ENCODE measurements around the gene NUP58. TPM values are rescaled to one million over a fixed set of nuclear protein-coding genes. Genes with fewer than 3 reads are reported as not detected.

The NUP58 gene, protein sequence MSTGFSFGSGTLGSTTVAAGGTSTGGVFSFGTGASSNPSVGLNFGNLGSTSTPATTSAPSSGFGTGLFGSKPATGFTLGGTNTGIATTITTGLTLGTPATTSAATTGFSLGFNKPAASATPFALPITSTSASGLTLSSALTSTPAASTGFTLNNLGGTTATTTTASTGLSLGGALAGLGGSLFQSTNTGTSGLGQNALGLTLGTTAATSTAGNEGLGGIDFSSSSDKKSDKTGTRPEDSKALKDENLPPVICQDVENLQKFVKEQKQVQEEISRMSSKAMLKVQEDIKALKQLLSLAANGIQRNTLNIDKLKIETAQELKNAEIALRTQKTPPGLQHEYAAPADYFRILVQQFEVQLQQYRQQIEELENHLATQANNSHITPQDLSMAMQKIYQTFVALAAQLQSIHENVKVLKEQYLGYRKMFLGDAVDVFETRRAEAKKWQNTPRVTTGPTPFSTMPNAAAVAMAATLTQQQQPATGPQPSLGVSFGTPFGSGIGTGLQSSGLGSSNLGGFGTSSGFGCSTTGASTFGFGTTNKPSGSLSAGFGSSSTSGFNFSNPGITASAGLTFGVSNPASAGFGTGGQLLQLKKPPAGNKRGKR
- total RNA-seq, result 27.4 TPM

GRCh38 chr13:25301347-25302113 is at the start of gene NUP58:
Gene NUP58, plus strand, starts transcription at chr13:25301625. Its CDS starts 149 bp downstream, at chr13:25301774.
- peak; percentile 100 for ATAC-seq

- ATAC-seq, result no peak
Measured at GRCh38 chr13:25252225-25252624, 49.2 kb upstream of the NUP58 start.

- no peak for ATAC-seq
Measured at GRCh38 chr13:25252752-25253151, 48.7 kb upstream of the NUP58 start.

DNA sequence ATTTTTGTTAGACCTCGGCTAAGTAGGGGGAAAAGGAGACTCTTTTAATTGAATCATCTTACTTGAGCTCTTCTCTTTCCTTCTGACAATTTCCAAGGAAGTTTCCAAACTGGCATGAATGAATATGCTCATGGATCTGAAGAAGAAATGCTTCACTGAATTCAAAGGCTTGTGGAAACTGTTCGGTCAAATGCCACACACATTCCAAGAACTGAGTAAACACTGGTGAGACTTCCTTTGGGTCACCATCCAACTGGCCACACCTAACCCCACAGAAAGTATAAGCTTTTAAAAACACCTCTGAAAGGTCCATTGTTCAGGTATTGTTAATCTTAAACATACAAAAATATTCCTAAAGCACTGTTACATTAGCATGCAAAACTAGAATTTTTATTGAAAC is 47.7 kb upstream of the NUP58 start:
- no peak for ATAC-seq

DNA sequence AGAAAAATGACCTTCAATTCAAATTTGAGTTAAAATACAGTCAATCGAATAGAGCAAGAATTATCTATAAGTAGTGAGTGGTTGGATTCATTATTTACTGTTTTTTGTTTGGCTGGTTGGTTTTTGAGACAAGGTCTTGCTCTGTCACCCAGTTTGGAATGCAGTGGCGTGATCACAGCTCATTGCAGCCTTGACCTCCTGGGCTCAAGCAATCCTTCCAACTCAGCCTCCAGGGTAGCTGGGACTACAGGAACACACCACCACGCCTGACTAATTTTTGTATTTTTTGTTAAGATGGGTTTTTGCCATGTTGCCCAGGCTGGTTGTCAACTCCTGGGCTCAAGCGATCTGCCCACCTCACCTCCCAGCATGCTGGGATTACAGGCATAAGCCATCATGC is 39.2 kb upstream of the NUP58 start:
- no peak for ATAC-seq

DNA sequence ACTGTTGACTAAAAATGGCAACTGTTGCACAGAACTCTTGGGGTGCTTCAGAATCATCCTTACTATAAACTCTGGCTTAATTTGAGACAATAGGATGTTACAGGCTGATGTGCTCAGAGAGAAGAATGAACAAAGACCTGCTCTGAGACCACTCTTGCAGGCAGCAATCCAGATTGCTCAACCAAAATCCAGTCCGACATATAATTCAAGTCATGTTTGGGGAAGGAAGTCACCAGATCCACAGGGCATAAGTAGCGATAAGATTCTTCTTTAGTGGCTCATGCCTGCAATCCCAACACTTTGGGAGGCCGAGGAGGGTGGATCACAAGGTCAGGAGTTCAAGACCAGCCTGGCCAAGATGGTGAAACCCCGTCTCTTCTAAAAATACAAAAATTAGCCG is 34.7 kb upstream of the NUP58 start:
- no peak for ATAC-seq

DNA sequence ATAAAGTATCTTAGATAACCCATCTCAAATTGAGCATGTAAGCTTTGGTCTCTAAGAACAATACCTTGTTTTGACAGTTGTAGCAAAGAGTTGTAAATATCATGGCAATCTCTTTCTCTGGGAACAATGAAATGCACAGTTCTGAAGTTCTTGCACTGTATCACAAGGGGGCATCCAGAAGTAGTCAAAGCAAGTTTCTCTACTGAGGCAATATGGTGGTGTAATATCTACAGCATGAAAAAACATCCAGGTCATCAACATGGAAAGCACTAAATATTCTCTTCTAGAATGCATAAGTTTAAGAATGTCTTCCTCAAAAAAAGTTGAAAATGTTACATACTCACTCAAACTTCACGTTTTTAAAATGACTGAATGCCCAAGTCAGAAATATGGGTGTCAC is 33.7 kb upstream of the NUP58 start:
- no peak for ATAC-seq

DNA sequence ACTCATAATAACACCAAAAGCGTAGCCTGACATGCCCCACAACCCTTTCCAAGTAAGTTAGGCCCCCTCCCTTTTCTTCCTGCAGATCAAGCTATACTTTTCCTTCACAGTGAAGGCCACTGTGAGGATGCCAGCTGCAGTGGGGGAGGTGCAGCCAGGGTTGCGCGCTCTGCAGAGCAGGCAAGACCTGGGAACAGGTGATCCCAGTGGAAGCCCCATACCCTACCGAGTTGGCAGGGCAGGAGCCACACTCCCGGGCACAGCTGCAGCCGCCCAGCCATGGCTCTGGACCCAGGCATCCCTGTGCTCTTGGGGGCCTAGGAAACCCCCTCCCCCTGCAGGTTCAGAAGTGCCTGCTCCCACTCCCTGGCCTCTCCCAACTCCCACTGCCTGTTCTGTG is 32.9 kb upstream of the NUP58 start:
- no peak for ATAC-seq

DNA sequence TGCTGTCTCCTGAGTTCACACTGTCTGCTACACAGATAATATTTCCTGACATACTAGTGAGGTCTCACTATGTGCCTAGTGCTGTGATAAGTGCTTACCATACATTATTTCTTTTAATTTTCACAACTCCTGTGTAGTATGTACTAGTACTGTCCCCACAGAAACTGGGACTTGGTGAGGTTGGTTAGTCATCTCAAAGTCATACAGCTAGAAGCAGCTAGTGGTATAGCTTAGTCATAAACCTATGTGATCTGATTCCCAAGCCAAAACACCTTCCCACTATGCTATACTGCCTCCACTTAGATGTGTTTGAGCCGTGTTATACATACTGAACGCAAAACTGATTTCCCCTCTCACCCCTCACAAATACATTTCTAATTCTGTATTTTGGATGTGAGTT is 24.7 kb upstream of the NUP58 start:
- peak; percentile 56 for ATAC-seq

- no peak for ATAC-seq
Measured at GRCh38 chr13:25280396-25280795, 21.0 kb upstream of the NUP58 start.

- ATAC-seq, result no peak
Measured at GRCh38 chr13:25281193-25281934, 20.1 kb upstream of the NUP58 start.

GRCh38 chr13:25281935-25282332 is 19.5 kb upstream of the NUP58 start:
- ATAC-seq, result no peak

GRCh38 chr13:25286308-25286968 is 15.0 kb upstream of the NUP58 start:
- ATAC-seq, result peak; percentile 50

- ATAC-seq, result peak; percentile 99
Measured at GRCh38 chr13:25286969-25287961, 14.2 kb upstream of the NUP58 start, which contains the start of gene MTMR6. Gene MTMR6, minus strand, starts transcription at chr13:25287488. Its CDS starts 241 bp downstream, at chr13:25287247.

- ATAC-seq, result no peak
Measured at GRCh38 chr13:25288966-25289365, 12.5 kb upstream of the NUP58 start.

DNA sequence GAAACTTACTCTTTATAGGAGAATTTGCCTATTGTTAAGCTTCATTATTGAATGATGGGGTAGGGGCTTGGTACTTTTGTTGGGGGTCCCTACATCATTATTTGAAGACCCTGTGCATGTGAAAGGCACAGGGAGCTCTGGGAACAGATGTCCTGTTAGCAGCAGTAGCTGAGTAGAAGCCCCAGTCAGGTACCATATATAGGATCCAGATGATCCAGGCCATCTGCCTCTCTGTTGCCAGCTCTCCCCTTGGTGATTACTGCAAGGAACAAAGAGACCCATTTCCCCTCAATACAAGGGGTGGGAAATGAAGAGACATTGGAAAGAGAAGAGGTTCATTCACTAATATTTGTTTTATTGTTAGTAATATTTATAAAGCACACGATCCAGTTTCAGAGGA is 9.7 kb upstream of the NUP58 start:
- ATAC-seq, result no peak

GRCh38 chr13:25292301-25292700 is 9.1 kb upstream of the NUP58 start:
- ATAC-seq, result no peak

GRCh38 chr13:25295228-25295627 is 6.2 kb upstream of the NUP58 start:
- no peak for ATAC-seq

GRCh38 chr13:25295701-25296100 is 5.7 kb upstream of the NUP58 start:
- ATAC-seq, result no peak

DNA sequence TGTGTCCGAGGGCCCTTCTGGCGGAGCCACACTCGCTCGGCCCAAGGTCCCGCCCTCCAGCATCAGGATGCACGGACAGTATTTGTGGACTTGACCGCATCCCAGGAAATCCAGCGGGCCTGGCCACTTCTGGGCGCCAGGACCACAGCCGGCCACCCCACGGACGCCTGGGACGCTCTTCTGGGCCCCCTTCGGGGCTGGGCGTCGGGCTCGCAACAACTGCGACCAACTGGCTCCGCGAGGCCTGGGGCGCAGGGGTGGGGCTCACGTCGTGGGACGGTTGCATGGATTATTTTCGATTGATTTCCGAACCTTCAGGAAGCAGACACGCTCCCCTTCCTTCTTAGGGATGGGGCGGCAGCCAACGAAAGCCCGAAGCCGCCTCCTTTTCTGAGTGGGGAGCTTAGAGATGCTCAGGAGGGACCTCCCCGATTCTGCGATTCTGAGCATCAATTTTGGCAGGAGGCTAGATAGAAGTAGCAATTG is 521 bp upstream of the NUP58 start:
- ATAC-seq, result peak; percentile 14

GRCh38 chr13:25302121-25302520 is 696 bp downstream of the NUP58 start:
- no peak for ATAC-seq

All from esophagus mucosa (tissue), 1 donor.